ENCODE data around the gene ATP6V1G3. TPM values are rescaled to one million over a fixed set of nuclear protein-coding genes. Genes with fewer than 3 reads are reported as not detected.
"Not testable (repeated sequence)": the region's sequence is repeated elsewhere in the genome, so short reads cannot be mapped to it uniquely, and the experiment has no call there.

The ATP6V1G3 gene
- total RNA-seq, 4 donors from 2014 or later, result not detected

- no peaks in the 10 kb centered on the region for H3K9me3 ChIP-seq
- WGBS, 2 donors (ENCODE audit: low coverage in 1 of 2), result 84 to 86% methylated on average over 1 of the region's 1 CpG
- TF ChIP-seq EP300 (IDR thresholded peaks at IDR 0.05) (no peak), POLR2AphosphoS5 (IDR thresholded peaks at IDR 0.05) (no peak), POLR2A (IDR thresholded peaks at IDR 0.05) (no peak)
- TF ChIP-seq, protein P1, sequence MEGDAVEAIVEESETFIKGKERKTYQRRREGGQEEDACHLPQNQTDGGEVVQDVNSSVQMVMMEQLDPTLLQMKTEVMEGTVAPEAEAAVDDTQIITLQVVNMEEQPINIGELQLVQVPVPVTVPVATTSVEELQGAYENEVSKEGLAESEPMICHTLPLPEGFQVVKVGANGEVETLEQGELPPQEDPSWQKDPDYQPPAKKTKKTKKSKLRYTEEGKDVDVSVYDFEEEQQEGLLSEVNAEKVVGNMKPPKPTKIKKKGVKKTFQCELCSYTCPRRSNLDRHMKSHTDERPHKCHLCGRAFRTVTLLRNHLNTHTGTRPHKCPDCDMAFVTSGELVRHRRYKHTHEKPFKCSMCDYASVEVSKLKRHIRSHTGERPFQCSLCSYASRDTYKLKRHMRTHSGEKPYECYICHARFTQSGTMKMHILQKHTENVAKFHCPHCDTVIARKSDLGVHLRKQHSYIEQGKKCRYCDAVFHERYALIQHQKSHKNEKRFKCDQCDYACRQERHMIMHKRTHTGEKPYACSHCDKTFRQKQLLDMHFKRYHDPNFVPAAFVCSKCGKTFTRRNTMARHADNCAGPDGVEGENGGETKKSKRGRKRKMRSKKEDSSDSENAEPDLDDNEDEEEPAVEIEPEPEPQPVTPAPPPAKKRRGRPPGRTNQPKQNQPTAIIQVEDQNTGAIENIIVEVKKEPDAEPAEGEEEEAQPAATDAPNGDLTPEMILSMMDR (IDR thresholded peaks at IDR 0.05), result no peak
- no peak overlapping the region for H3K27ac ChIP-seq
- no peaks in the 10 kb centered on the region for H3K36me3 ChIP-seq
- H3K27me3 ChIP-seq, result no peaks in the 10 kb centered on the region
- ATAC-seq, result no peak
- no peaks in the 10 kb centered on the region for H3K4me1 ChIP-seq
- no peak overlapping the region for H3K4me3 ChIP-seq
Measured at GRCh38 chr1:198528364-198528763, 12.1 kb downstream of the ATP6V1G3 start.

GRCh38 chr1:198524556-198524955 lies 15.9 kb downstream of the ATP6V1G3 start:
- no peak overlapping the region for H3K27ac ChIP-seq
- no peak for TF ChIP-seq POLR2AphosphoS5 (IDR thresholded peaks at IDR 0.05)
- TF ChIP-seq EP300 (IDR thresholded peaks at IDR 0.05), result no peak
- TF ChIP-seq POLR2A (IDR thresholded peaks at IDR 0.05), result no peak
- TF ChIP-seq, protein P1 (IDR thresholded peaks at IDR 0.05), result no peak
- no peaks in the 10 kb centered on the region for H3K36me3 ChIP-seq
- H3K27me3 ChIP-seq, result no peaks in the 10 kb centered on the region
- no peaks in the 10 kb centered on the region for H3K9me3 ChIP-seq
- ATAC-seq, result no peak
- whole genome bisulfite sequencing, 2 donors (ENCODE audit: low coverage in 1 of 2), result 59 to 65% methylated on average over 2 of the region's 2 CpGs
- H3K4me3 ChIP-seq, result no peak overlapping the region
- no peaks in the 10 kb centered on the region for H3K4me1 ChIP-seq

DNA sequence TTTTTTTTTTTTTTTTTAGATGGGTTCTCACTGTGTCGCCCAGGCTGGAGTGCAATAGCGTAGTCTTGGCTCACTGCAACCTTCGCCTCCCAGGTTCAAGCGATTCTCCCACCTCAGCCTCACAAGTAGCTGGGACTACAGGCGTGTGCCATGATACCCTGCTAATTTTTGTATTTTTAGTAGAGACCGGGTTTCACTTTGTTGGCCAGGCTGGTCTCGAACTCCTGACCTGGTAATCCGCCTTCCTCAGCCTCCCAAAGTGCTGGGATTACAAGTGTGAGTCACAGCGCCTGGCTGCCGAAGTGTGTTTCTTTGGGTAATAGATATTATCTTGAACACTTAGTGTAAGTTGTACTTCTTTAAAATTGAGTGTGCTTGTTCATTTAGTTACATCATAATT lies 16.4 kb downstream of the ATP6V1G3 start:
- H3K36me3 ChIP-seq, H3K9me3 ChIP-seq, ATAC-seq, H3K27me3 ChIP-seq, H3K4me3 ChIP-seq, H3K4me1 ChIP-seq, H3K27ac ChIP-seq: not testable (repeated sequence)
- WGBS, 2 donors (ENCODE audit: low coverage in 1 of 2), result 76 to 86% methylated on average over 8 of the region's 10 CpGs

DNA sequence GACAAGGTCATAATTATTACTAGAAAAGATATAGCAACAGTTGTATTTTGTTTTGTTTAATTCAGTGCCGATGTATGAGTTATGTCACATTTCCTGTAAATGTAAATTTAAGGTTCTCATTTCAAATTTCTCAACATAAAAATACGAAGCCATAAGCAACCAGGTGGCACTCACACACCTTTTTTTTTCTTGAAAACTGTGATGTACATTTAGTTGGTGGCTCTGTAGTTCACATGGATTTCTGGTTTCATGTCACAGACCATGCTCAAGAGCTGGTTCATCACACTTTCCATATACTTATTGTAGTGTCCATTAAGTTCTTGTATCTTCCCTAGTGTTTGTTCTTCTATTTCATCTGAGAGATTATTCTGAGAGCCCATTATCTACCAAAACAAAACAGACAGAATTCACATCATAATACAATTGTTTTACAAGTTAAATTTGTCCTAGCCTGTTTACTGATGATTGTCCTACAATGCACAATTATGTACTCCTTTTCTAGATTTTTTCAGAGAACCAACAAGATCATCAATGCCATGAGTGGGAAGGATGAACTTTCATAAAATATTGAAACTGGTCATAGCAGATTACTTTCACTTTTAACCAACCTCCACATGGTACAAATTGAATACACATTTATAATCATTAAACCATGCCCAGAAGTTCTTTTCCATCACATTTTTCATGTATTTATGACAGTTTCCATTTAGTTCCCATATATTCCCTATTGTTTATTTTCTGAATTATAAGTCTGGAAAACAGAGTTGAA lies 17.1 kb downstream of the ATP6V1G3 start:
- WGBS, 2 donors (ENCODE audit: low coverage in 1 of 2), result 41 to 50% methylated on average over 2 of the region's 2 CpGs
- Histone ChIP-seq H3K27me3 (no peaks in the 10 kb centered on the region), H3K9me3 (no peaks in the 10 kb centered on the region), H3K4me3 (no peak overlapping the region), H3K27ac (no peak overlapping the region), H3K4me1 (no peaks in the 10 kb centered on the region), H3K36me3 (no peaks in the 10 kb centered on the region)
- no peak for TF ChIP-seq EP300 (IDR thresholded peaks at IDR 0.05)
- no peak for TF ChIP-seq POLR2A (IDR thresholded peaks at IDR 0.05)
- TF ChIP-seq, protein P1 (IDR thresholded peaks at IDR 0.05), result no peak
- TF ChIP-seq POLR2AphosphoS5 (IDR thresholded peaks at IDR 0.05), result no peak
- ATAC-seq, result no peak

DNA sequence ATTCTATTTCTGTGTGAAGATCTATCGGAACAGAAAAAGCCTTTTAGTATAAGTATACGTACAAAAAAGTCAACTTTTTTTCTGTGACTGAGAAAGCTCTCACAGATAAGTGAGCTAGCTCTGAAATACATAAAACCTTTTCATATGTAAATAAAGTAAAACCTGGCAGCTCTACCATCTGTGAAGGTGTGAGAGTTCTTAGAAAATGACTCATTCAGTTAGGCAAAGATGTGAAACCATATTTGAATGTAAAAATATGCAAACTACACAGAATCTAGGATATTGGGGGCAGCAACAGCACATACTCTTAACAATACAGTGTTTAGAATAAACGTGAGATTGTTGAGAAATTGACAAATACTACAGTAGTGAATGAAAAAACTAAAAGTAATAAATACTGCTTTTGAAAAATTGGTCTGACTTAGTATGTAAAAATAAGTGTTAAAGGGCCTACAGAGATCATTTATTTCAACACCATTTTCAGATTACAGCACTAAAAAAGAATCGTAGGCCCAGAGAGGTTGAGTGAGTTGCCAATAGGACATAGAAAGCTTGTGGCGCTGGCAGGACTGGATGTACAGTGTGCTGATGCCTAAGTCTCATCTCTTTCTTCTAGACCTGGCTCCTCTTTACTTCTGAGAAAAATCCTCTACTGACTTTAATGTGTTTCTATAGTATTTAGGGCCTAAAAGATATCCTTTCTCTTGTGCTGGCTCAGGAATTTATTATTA lies 19.8 kb downstream of the ATP6V1G3 start:
- Histone ChIP-seq H3K27me3 (no peaks in the 10 kb centered on the region), H3K36me3 (no peaks in the 10 kb centered on the region), H3K9me3 (no peaks in the 10 kb centered on the region), H3K4me1 (no peaks in the 10 kb centered on the region), H3K27ac (no peak overlapping the region), H3K4me3 (no peak overlapping the region)
- WGBS, 2 donors (ENCODE audit: low coverage in 1 of 2), result 61 to 72% methylated on average over 5 of the region's 5 CpGs
- ATAC-seq, result no peak
- TF ChIP-seq EP300 (IDR thresholded peaks at IDR 0.05), result no peak
- TF ChIP-seq, protein P1 (IDR thresholded peaks at IDR 0.05), result no peak
- TF ChIP-seq POLR2AphosphoS5 (IDR thresholded peaks at IDR 0.05), result no peak

Data from gastroesophageal sphincter (tissue), 4 donors.